K562 (cell line): Measurements from ENCODE around the gene C1QTNF9B. TPM values are rescaled to one million over a fixed set of nuclear protein-coding genes. Genes with fewer than 3 reads are reported as not detected.

Experiments used
- AFF1 ChIP-seq, 2 experiments: fragments of 450-650 bp; IDR thresholded peaks; 2 replicates each; pipeline ENCODE4 v1.6.1; 2018; ENCODE audit warnings: mild to moderate bottlenecking in 2 of 2, low read depth in 1 of 2; ENCODE audit not compliant: partially characterized antibody in 2 of 2
- CBFA2T3 ChIP-seq: fragments of 450-650 bp; IDR thresholded peaks from 2 replicates; pipeline ENCODE4 v1.6.1; 2017
- CREB3 ChIP-seq: fragments of 450-650 bp; conservative IDR thresholded peaks from 2 replicates; pipeline ENCODE4 v1.6.1; 2016; ENCODE audit warnings: missing genetic modification characterization, low read depth, mild to moderate bottlenecking, missing compliant biosample characterization, moderate library complexity
- CXXC5 ChIP-seq: fragments of 250-450 bp; sonication (Bioruptor Pico); IDR thresholded peaks from 2 replicates; pipeline ENCODE4 v1.8.0; 2022; ENCODE audit warnings: inconsistent platforms, mild to moderate bottlenecking, moderate library complexity
- E2F6 ChIP-seq, 2 experiments: IDR thresholded peaks; 2 replicates each; pipeline ENCODE4 v1.6.1; 2011; ENCODE audit warnings: borderline replicate concordance in 1 of 2, control low read depth in 1 of 2, low read depth in 1 of 2, low read length in 1 of 2, mild to moderate bottlenecking in 1 of 2, mixed read lengths in 1 of 2, moderate library complexity in 1 of 2; ENCODE audit not compliant: insufficient read depth in 1 of 2, insufficient read length in 1 of 2, poor library complexity in 1 of 2, severe bottlenecking in 1 of 2; ENCODE audit errors: extremely low read depth in 1 of 2
- ELK1 ChIP-seq: sonication (generic); formaldehyde crosslinking; IDR thresholded peaks from 2 replicates; pipeline ENCODE4 v1.8.1; 2022; ENCODE audit warnings: missing genetic modification reagents
- EP400 ChIP-seq: fragments of 450-650 bp; IDR thresholded peaks from 2 replicates; pipeline ENCODE4 v1.6.1; 2017; ENCODE audit warnings: antibody characterized with exemption, mild to moderate bottlenecking, moderate library complexity
- FOSL1 ChIP-seq: fragments of 200-800 bp; sonication (Bioruptor generic); conservative IDR thresholded peaks from 2 replicates; pipeline ENCODE4 v1.6.1; 2016; ENCODE audit warnings: missing genetic modification characterization, missing compliant biosample characterization
- HIVEP1 ChIP-seq: fragments of 250-450 bp; sonication (Bioruptor Pico); IDR thresholded peaks from 2 replicates; pipeline ENCODE4 v1.4.0; 2020; ENCODE audit warnings: mild to moderate bottlenecking
- HMG20A ChIP-seq: fragments of 450-650 bp; formaldehyde crosslinking; conservative IDR thresholded peaks from 2 replicates; pipeline ENCODE4 v1.4.0; 2020; ENCODE audit warnings: mild to moderate bottlenecking, mixed read lengths
- MAFF ChIP-seq: IDR thresholded peaks from 2 replicates; pipeline ENCODE4 v1.6.1; 2012; ENCODE audit warnings: low read length, improper control_type of control experiment
- MAFG ChIP-seq: fragments of 450-650 bp; conservative IDR thresholded peaks from 2 replicates; pipeline ENCODE4 v1.6.1; 2016; ENCODE audit warnings: missing genetic modification characterization, missing compliant biosample characterization
- MLLT1 ChIP-seq, 2 experiments: fragments of 450-650 bp; IDR thresholded peaks; 2 replicates each; pipeline ENCODE4 v1.6.1; 2016
- PHF8 ChIP-seq: fragments of 200-600 bp; sonication (generic); IDR thresholded peaks from 2 replicates; pipeline ENCODE4 v1.6.1; 2012; ENCODE audit warnings: mixed run types, mild to moderate bottlenecking, inconsistent platforms, low read length, moderate library complexity, borderline replicate concordance
- PPARD ChIP-seq: fragments of 250-450 bp; sonication (Bioruptor Pico); IDR thresholded peaks from 2 replicates; pipeline ENCODE4 v1.8.0; 2022; ENCODE audit warnings: inconsistent platforms, mild to moderate bottlenecking, moderate library complexity
- SMAD3 ChIP-seq: fragments of 450-650 bp; formaldehyde crosslinking; conservative IDR thresholded peaks from 2 replicates; pipeline ENCODE4 v1.4.0; 2020; ENCODE audit warnings: mild to moderate bottlenecking
- TBL1XR1 ChIP-seq, 2 experiments: IDR thresholded peaks; 2 replicates each; pipeline ENCODE4 v1.6.1; 2012; ENCODE audit warnings: improper control_type of control experiment in 2 of 2, low read length in 2 of 2, mild to moderate bottlenecking in 1 of 2
- ZNF75A ChIP-seq: fragments of 450-650 bp; formaldehyde crosslinking; IDR thresholded peaks from 2 replicates; pipeline ENCODE4 v1.4.0; 2020; ENCODE audit warnings: mild to moderate bottlenecking
- polyA plus RNA-seq, 8 experiments: library from polyadenylated mRNA; depleted of rRNA in 4 of 8; stranded (reverse) in 5 of 8; unstranded in 3 of 8; fragments of >200 nt; fragmentation: Nextera tagmentation in 2 of 8; fragmentation: Illumina TruSeq in 1 of 8; extraction: Ambion mirVana in 2 of 8; extraction: Trizol in 1 of 8; gene quantifications; 2 replicates each; pipeline versions ENCODE4 v1.2.1 to v1.2.3, GENCODE V29; 2011 to 2014; ENCODE audit warnings: inconsistent platforms in 1 of 8, missing spikeins in 1 of 8
- total RNA-seq, 7 experiments: library from RNA; depleted of rRNA in 6 of 7; stranded (reverse); fragments of >200 nt in 6 of 7; fragmentation: Illumina TruSeq in 2 of 7; extraction: Trizol in 2 of 7; gene quantifications; 2 replicates each; pipeline versions ENCODE4 v1.2.1 to v1.2.3, GENCODE V29; 2011 to 2021; ENCODE audit warnings: low replicate concordance in 1 of 7

The C1QTNF9B gene
- total and polyA plus RNA-seq, 9 of the 15 experiments (the other 6 are each of a cell fraction or from before 2014, with no cell fraction given): 0.14 to 0.94 (median 0.35) TPM; not detected in 3

- TF ChIP-seq E2F6 (IDR thresholded peaks at IDR 0.05; ENCODE audit: borderline replicate concordance in 1 of 2, extremely low read depth in 1 of 2, insufficient read depth in 1 of 2, insufficient read length in 1 of 2, low read depth in 1 of 2, low read length in 1 of 2, poor library complexity in 1 of 2, severe bottlenecking in 1 of 2) (peak; percentile 53 to 87), EP400 (no peak), PPARD (CRISPR knock-in tag) (no peak), AFF1 (IDR thresholded peaks at IDR 0.05; ENCODE audit: low read depth in 1 of 2, partially characterized antibody in 2 of 2) (no peak), PHF8 (no peak), HIVEP1 (CRISPR knock-in tag) (no peak), MLLT1 (IDR thresholded peaks at IDR 0.05) (no peak), MAFG (tag) (peak; percentile 73), HMG20A (CRISPR knock-in tag) (no peak), CBFA2T3 (peak; percentile 66), ELK1 (CRISPR knock-in tag) (no peak), ZNF75A (no peak), SMAD3 (CRISPR knock-in tag) (no peak), CXXC5 (peak; percentile 60), TBL1XR1 (IDR thresholded peaks at IDR 0.05; ENCODE audit: low read length in 2 of 2) (no peak), FOSL1 (0 out of 2 replicates have a peak, but pooled peaks have one; percentile 13), MAFF (peak; percentile 46; the same call in 1 of the 2 replicates), CREB3 (tag) (no peak)
These were observed 30.8 kb downstream of the C1QTNF9B start (continued) for GRCh38 chr13:23866420-23867026.
